SK-N-SH treated with all-trans-retinoic acid at 6 μM for 48 hours (cell line): Measurements from ENCODE around the gene TNS3.

ENCODE experiments used
- ARNTL ChIP-seq: fragments of 450-650 bp; formaldehyde crosslinking; IDR thresholded peaks from 2 replicates; pipeline ENCODE4 v1.5.0; 2020; ENCODE audit warnings: low read depth, mild to moderate bottlenecking, moderate library complexity, borderline replicate concordance
- CSDC2 ChIP-seq: fragments of 250-450 bp; sonication (Bioruptor Pico); IDR thresholded peaks from 2 replicates; pipeline ENCODE4 v1.5.0; 2020; ENCODE audit warnings: mild to moderate bottlenecking, moderate library complexity
- CSRNP3 ChIP-seq: fragments of 250-450 bp; sonication (Bioruptor Pico); IDR thresholded peaks from 2 replicates; pipeline ENCODE4 v1.5.1; 2021; ENCODE audit warnings: mild to moderate bottlenecking, moderate library complexity
- ESRRG ChIP-seq: fragments of 250-450 bp; sonication (Bioruptor Pico); IDR thresholded peaks from 2 replicates; pipeline ENCODE4 v1.6.1; 2021; ENCODE audit warnings: mild to moderate bottlenecking
- PPARA ChIP-seq: fragments of 250-450 bp; sonication (Bioruptor Pico); IDR thresholded peaks from 2 replicates; pipeline ENCODE4 v1.5.0; 2020; ENCODE audit warnings: mild to moderate bottlenecking, borderline replicate concordance
- ZFP3 ChIP-seq: fragments of 250-450 bp; sonication (Bioruptor Pico); IDR thresholded peaks from 2 replicates; pipeline ENCODE4 v1.5.0; 2020; ENCODE audit warnings: mild to moderate bottlenecking, moderate library complexity
- ZFP30 ChIP-seq: fragments of 450-650 bp; formaldehyde crosslinking; IDR thresholded peaks from 2 replicates; pipeline ENCODE4 v1.5.0; 2022; ENCODE audit warnings: mild to moderate bottlenecking, moderate library complexity
- TF ChIP-seq, protein P1 (sequence below): fragments of 250-450 bp; sonication (Bioruptor Pico); IDR thresholded peaks from 2 replicates; pipeline ENCODE4 v1.5.0; 2020; ENCODE audit warnings: mild to moderate bottlenecking, moderate library complexity

DNA sequence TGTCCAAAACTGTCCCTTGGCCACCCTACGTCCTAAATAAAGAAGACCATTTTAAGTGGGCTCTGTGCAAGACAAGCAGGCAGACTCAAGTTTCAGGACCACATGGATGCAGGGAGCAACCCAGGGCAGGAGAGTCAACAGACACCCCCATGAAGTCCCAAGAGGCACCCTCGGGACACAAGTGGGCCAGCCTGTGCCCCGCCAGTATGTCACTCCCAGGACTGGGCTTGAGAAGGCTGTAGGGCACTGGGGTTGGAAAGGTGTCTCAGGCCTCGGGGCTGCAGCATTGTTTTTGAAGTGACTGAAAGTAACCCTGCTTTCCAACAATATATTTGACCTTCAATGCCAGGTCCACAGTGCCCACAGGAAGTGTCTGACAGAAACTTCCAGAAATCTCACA is 157.4 kb downstream of the TNS3 start:
- TF ChIP-seq PPARA (CRISPR knock-in tag) (no peak), ARNTL (CRISPR knock-in tag) (no peak), ZFP3 (no peak), ZFP30 (CRISPR knock-in tag) (no peak), CSDC2 (CRISPR knock-in tag) (no peak), ESRRG (CRISPR knock-in tag) (no peak), CSRNP3 (CRISPR knock-in tag) (no peak)
- TF ChIP-seq, protein P1, sequence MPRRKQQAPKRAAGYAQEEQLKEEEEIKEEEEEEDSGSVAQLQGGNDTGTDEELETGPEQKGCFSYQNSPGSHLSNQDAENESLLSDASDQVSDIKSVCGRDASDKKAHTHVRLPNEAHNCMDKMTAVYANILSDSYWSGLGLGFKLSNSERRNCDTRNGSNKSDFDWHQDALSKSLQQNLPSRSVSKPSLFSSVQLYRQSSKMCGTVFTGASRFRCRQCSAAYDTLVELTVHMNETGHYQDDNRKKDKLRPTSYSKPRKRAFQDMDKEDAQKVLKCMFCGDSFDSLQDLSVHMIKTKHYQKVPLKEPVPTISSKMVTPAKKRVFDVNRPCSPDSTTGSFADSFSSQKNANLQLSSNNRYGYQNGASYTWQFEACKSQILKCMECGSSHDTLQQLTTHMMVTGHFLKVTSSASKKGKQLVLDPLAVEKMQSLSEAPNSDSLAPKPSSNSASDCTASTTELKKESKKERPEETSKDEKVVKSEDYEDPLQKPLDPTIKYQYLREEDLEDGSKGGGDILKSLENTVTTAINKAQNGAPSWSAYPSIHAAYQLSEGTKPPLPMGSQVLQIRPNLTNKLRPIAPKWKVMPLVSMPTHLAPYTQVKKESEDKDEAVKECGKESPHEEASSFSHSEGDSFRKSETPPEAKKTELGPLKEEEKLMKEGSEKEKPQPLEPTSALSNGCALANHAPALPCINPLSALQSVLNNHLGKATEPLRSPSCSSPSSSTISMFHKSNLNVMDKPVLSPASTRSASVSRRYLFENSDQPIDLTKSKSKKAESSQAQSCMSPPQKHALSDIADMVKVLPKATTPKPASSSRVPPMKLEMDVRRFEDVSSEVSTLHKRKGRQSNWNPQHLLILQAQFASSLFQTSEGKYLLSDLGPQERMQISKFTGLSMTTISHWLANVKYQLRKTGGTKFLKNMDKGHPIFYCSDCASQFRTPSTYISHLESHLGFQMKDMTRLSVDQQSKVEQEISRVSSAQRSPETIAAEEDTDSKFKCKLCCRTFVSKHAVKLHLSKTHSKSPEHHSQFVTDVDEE (CRISPR knock-in tag): no peak
